B cell (primary cell): ENCODE data around the gene CDKN2D.

ENCODE experiments used
- EZH2 ChIP-seq: IDR thresholded peaks from 2 replicates; pipeline ENCODE4 v1.6.1; 2012; ENCODE audit warnings: borderline replicate concordance, low read depth, mild to moderate bottlenecking, moderate library complexity, low read length; ENCODE audit not compliant: insufficient read depth, poor library complexity, severe bottlenecking
- TF ChIP-seq, protein P1 (sequence below): fragments of 200-600 bp; IDR thresholded peaks from one replicate; pipeline ENCODE4 v1.8.0; 2022; ENCODE audit warnings: antibody characterized with exemption, mild to moderate bottlenecking

DNA sequence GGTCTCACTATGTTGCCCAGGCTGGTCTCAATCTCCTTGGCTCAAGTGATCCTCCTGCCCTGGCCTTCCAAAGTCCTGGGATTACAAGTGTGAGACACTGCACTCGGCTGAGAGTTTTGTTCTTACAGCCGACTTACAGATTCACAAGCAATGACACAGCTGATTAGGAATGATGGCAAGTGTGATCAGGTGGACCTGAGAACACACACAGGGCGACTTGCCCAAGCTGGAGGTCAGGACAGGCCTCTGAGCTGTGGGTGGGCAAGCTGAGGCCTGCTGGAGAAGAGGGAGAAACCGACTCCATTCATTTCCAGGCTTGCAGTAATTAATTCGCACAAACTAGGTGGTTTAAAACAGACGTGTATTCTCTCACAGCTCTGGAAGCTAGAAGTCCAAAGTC lies 33.2 kb downstream of the CDKN2D start:
- TF ChIP-seq, protein P1, sequence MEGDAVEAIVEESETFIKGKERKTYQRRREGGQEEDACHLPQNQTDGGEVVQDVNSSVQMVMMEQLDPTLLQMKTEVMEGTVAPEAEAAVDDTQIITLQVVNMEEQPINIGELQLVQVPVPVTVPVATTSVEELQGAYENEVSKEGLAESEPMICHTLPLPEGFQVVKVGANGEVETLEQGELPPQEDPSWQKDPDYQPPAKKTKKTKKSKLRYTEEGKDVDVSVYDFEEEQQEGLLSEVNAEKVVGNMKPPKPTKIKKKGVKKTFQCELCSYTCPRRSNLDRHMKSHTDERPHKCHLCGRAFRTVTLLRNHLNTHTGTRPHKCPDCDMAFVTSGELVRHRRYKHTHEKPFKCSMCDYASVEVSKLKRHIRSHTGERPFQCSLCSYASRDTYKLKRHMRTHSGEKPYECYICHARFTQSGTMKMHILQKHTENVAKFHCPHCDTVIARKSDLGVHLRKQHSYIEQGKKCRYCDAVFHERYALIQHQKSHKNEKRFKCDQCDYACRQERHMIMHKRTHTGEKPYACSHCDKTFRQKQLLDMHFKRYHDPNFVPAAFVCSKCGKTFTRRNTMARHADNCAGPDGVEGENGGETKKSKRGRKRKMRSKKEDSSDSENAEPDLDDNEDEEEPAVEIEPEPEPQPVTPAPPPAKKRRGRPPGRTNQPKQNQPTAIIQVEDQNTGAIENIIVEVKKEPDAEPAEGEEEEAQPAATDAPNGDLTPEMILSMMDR, result no peak
- TF ChIP-seq EZH2, result no peak
